Activated naive CD4-positive, alpha-beta T cell treated with Interleukin-2 at 50 U/mL for 16 hours (primary cell): ENCODE results near the gene MCF2L.

Source experiments
- DNase-seq: peaks from one replicate; pipeline ENCODE4 v3.0.0-alpha.2; 2020

MCF2L gene

GRCh38 chr13:113035213-113035800 lies 66.3 kb downstream of the MCF2L start:
- no peak for DNase-seq

GRCh38 chr13:113036401-113036800 lies 67.4 kb downstream of the MCF2L start:
- DNase-seq: no peak

- no peak for DNase-seq
Observed at GRCh38 chr13:113040031-113040430, 71.0 kb downstream of the MCF2L start.

GRCh38 chr13:113040597-113041292 lies 71.7 kb downstream of the MCF2L start:
- DNase-seq: no peak

GRCh38 chr13:113041293-113041690 lies 72.3 kb downstream of the MCF2L start:
- no peak for DNase-seq

- no peak for DNase-seq
Observed at GRCh38 chr13:113041896-113042295, 72.9 kb downstream of the MCF2L start.

GRCh38 chr13:113042456-113042855 lies 73.4 kb downstream of the MCF2L start:
- DNase-seq: no peak

GRCh38 chr13:113043001-113043630 lies 74.1 kb downstream of the MCF2L start:
- no peak for DNase-seq

- DNase-seq: no peak
Observed at GRCh38 chr13:113043931-113044330, 74.9 kb downstream of the MCF2L start.

- no peak for DNase-seq
Observed at GRCh38 chr13:113044391-113045114, 75.5 kb downstream of the MCF2L start.

- no peak for DNase-seq
Observed at GRCh38 chr13:113045251-113046127, 76.5 kb downstream of the MCF2L start.

- DNase-seq: no peak
Observed at GRCh38 chr13:113046128-113046882, 77.3 kb downstream of the MCF2L start.

GRCh38 chr13:113046883-113047244 lies 77.8 kb downstream of the MCF2L start:
- DNase-seq: no peak

- no peak for DNase-seq
Observed at GRCh38 chr13:113047587-113047986, 78.6 kb downstream of the MCF2L start.

GRCh38 chr13:113048766-113049165 lies 79.8 kb downstream of the MCF2L start:
- no peak for DNase-seq

GRCh38 chr13:113049521-113049941 lies 80.5 kb downstream of the MCF2L start:
- DNase-seq: no peak

- no peak for DNase-seq
Observed at GRCh38 chr13:113049981-113050380, 81.0 kb downstream of the MCF2L start.

- no peak for DNase-seq
Observed at GRCh38 chr13:113050734-113051431, 81.9 kb downstream of the MCF2L start.

GRCh38 chr13:113051641-113052040 lies 82.6 kb downstream of the MCF2L start:
- no peak for DNase-seq

- DNase-seq: no peak
Observed at GRCh38 chr13:113052206-113052605, 83.2 kb downstream of the MCF2L start.

- DNase-seq: no peak
Observed at GRCh38 chr13:113052971-113053370, 84.0 kb downstream of the MCF2L start.
